Ectodermal cell (in vitro differentiated cells): ENCODE data around the gene SLC31A1. TPM values are rescaled to one million over a fixed set of nuclear protein-coding genes. Genes with fewer than 3 reads are reported as not detected.

Experiments
- H3K27ac ChIP-seq: 2 replicates; pipeline ENCODE4 v1.7.0; 2013; ENCODE audit warnings: mild to moderate bottlenecking, low read depth, low read length; ENCODE audit not compliant: insufficient read depth, poor library complexity, severe bottlenecking
- H3K27me3 ChIP-seq: 2 replicates; pipeline ENCODE4 v1.7.0; 2013; ENCODE audit warnings: mild to moderate bottlenecking, low read length; ENCODE audit not compliant: insufficient read depth, control insufficient read depth, poor library complexity, severe bottlenecking
- H3K36me3 ChIP-seq: one replicate; pipeline ENCODE4 v1.7.0; 2013; ENCODE audit warnings: low read length; ENCODE audit not compliant: control insufficient read depth, insufficient read depth
- H3K4me1 ChIP-seq: one replicate; pipeline ENCODE4 v1.7.0; 2013; ENCODE audit warnings: low read length; ENCODE audit not compliant: control insufficient read depth, insufficient read depth
- H3K4me3 ChIP-seq: 2 replicates; pipeline ENCODE4 v1.7.0; 2013; ENCODE audit warnings: low read depth, low read length, control low read depth; ENCODE audit not compliant: insufficient read depth
- H3K9me3 ChIP-seq: 2 replicates; pipeline ENCODE4 v1.7.0; 2013; ENCODE audit warnings: mild to moderate bottlenecking, low read length, moderate library complexity; ENCODE audit not compliant: control insufficient read depth
- WGBS, 2 experiments: methylation state at CpG; one replicate each; pipeline ENCODE4 v1.1.7; 2013; ENCODE audit warnings: missing lambda C conversion rate in 2 of 2; 5-methylcytosine and 5-hydroxymethylcytosine counted together
- polyA plus RNA-seq, 4 experiments: library from polyadenylated mRNA; stranded (reverse); fragments of 50-300 nt; gene quantifications; one replicate each; pipeline ENCODE4 v1.2.3, GENCODE V29; 2013

SLC31A1 gene
- 30.3 TPM for polyA plus RNA-seq (2013, experiment 1 of 4)
- polyA plus RNA-seq (2013, experiment 2 of 4), result 31.1 TPM
- polyA plus RNA-seq (2013, experiment 3 of 4), result 26.1 TPM
- polyA plus RNA-seq (2013, experiment 4 of 4), result 28.5 TPM

DNA sequence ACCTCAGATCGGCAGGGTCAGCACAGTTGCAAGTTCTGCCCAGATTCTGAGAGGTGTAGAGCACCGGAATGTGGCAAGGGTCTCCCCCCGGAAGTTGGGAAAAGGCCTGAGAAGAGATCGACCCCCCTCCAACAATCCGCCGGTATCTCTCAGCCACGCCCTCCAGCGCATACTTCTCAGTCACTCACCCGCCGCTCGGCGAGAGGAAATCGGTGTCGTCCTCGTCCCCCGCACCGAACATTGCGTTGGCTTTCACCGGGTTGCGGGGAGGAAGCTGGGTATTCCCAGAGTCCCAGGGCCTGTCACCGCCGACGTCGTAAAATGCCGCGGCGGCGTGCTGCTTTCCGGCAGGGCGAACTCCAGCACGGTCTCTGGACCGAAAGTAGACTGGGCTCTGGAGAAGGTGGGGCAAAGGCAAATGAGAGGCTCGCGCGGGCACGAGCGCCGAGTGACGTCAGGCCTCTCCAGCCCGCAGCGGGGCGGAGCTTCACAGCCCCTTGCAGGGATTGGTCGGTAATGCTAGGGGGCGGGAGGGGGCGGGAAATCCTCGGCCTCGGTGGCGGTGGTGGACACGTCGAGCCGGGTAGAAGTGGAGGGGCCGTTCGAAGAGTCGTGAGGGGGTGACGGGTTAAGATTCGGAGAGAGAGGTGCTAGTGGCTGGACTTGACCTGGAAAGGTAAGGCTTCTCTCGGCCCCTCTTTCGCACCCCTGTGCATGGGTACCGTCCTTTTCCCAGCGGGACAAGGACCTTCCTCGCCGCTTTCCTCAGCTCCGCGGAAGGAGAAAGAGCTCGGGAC lies at the start of gene SLC31A1, which contains the start of gene FKBP15:
Gene SLC31A1 (plus strand): TSS at position 542 of the 797 bp plus-strand sequence. CDS start 34,605 bp downstream, outside the sequence.
Gene FKBP15 (minus strand): TSS at position 275 of the 797 bp plus-strand sequence. CDS start 34 bp downstream, at position 241.
- 0 to 1% methylated on average over 65 of the region's 65 CpGs for WGBS, 2 experiments
- peaks cover 8% of the 10 kb centered on the region for H3K4me1 ChIP-seq
- peak within 1 kb of the TSS; percentile 74 for H3K4me3 ChIP-seq
- peak within 1 kb of the TSS; percentile 4 for H3K27ac ChIP-seq
- H3K36me3 ChIP-seq, result no peaks in the 10 kb centered on the region
- no peaks in the 10 kb centered on the region for H3K9me3 ChIP-seq
- H3K27me3 ChIP-seq, result no peaks in the 10 kb centered on the region

- H3K27ac ChIP-seq, result no peak overlapping the region
- WGBS, 2 experiments, result 93 to 95% methylated on average over 3 of the region's 3 CpGs
- H3K27me3 ChIP-seq, result no peaks in the 10 kb centered on the region
- no peaks in the 10 kb centered on the region for H3K4me1 ChIP-seq
- H3K4me3 ChIP-seq, result no peak overlapping the region
- H3K9me3 ChIP-seq, result no peaks in the 10 kb centered on the region
- H3K36me3 ChIP-seq, result peaks cover 39% of the 10 kb centered on the region
Measured at GRCh38 chr9:113173341-113173740, 48.0 kb upstream of the SLC31A1 start.

DNA sequence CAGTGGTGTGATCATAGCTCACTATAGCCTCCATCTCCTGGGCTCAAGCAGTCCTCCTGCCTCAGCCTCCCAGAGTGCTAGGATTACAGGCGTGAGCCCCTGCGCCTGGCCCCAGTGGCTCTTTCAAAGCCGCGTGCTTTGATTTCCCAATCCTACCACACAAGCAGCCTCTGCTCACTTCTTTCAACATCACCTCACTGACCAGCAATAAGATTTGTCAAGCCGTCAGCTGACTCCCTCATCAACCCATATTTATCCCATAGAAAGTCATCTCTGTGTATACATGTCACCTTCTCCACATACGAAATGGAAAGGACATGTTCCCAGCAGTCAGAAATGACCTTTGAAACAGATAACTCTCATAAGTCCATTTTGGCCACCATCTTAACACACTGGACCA lies 44.5 kb upstream of the SLC31A1 start:
- Histone ChIP-seq H3K27me3 (no peaks in the 10 kb centered on the region), H3K27ac (no peak overlapping the region), H3K4me1 (no peaks in the 10 kb centered on the region), H3K36me3 (peaks cover 17% of the 10 kb centered on the region), H3K9me3 (no peaks in the 10 kb centered on the region), H3K4me3 (no peak overlapping the region)
- 93 to 95% methylated on average over 6 of the region's 6 CpGs for WGBS, 2 experiments

GRCh38 chr9:113177251-113177650 lies 44.1 kb upstream of the SLC31A1 start:
- Histone ChIP-seq H3K4me1 (no peaks in the 10 kb centered on the region), H3K27me3 (no peaks in the 10 kb centered on the region), H3K9me3 (no peaks in the 10 kb centered on the region), H3K36me3 (peaks cover 17% of the 10 kb centered on the region), H3K4me3 (no peak overlapping the region), H3K27ac (no peak overlapping the region)
- 85 to 97% methylated on average over 2 of the region's 2 CpGs for WGBS, 2 experiments

GRCh38 chr9:113178087-113178486 lies 43.3 kb upstream of the SLC31A1 start:
- no peaks in the 10 kb centered on the region for H3K27me3 ChIP-seq
- peaks cover 23% of the 10 kb centered on the region for H3K36me3 ChIP-seq
- no peaks in the 10 kb centered on the region for H3K9me3 ChIP-seq
- 90 to 100% methylated on average over 1 of the region's 1 CpG for WGBS, 2 experiments
- no peak overlapping the region for H3K27ac ChIP-seq
- no peaks in the 10 kb centered on the region for H3K4me1 ChIP-seq
- H3K4me3 ChIP-seq, result no peak overlapping the region

- Histone ChIP-seq H3K4me3 (no peak overlapping the region), H3K9me3 (no peaks in the 10 kb centered on the region), H3K36me3 (peaks cover 24% of the 10 kb centered on the region), H3K4me1 (no peaks in the 10 kb centered on the region), H3K27ac (no peak overlapping the region), H3K27me3 (no peaks in the 10 kb centered on the region)
- 0% methylated on average over 1 of the region's 1 CpG for WGBS, 2 experiments
Measured at GRCh38 chr9:113179839-113180238, 41.5 kb upstream of the SLC31A1 start.

GRCh38 chr9:113181165-113181564 lies 40.2 kb upstream of the SLC31A1 start:
- Histone ChIP-seq H3K4me1 (no peaks in the 10 kb centered on the region), H3K4me3 (no peak overlapping the region), H3K27ac (no peak overlapping the region), H3K27me3 (no peaks in the 10 kb centered on the region), H3K9me3 (no peaks in the 10 kb centered on the region), H3K36me3 (peaks cover 21% of the 10 kb centered on the region)

DNA sequence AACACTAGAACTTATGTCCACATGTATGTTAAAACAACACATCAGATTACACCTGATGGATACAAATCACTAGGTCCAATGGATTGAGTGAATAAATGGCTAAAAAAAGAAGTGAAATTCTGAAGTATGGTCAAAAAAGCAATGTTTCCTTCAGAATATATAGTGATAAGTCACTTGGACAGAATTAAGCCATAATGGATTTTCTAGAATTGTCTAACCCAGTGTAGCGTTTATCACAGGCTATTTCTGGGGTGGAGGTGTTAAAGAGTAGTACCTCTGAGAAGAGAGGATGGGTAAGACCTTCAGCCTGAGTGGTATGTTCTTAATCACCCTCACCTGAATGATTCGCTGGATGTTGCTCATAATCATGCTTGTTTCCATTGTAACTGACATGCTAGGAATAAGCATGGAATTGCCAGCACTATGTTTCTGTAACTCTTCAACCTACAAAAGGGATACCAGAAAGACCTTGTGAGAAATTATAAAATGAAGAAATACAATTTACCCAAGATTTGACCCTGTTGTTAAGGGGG lies 37.3 kb upstream of the SLC31A1 start:
- Histone ChIP-seq H3K27ac (no peak overlapping the region), H3K4me3 (no peak overlapping the region), H3K9me3 (no peaks in the 10 kb centered on the region), H3K27me3 (no peaks in the 10 kb centered on the region), H3K36me3 (peaks cover 24% of the 10 kb centered on the region), H3K4me1 (no peaks in the 10 kb centered on the region)
- 96 to 98% methylated on average over 2 of the region's 2 CpGs for WGBS, 2 experiments

GRCh38 chr9:113184539-113184938 lies 36.8 kb upstream of the SLC31A1 start:
- Histone ChIP-seq H3K27me3 (no peaks in the 10 kb centered on the region), H3K36me3 (peaks cover 24% of the 10 kb centered on the region), H3K9me3 (no peaks in the 10 kb centered on the region), H3K4me3 (no peak overlapping the region), H3K27ac (no peak overlapping the region), H3K4me1 (no peaks in the 10 kb centered on the region)
- 87 to 93% methylated on average over 2 of the region's 2 CpGs for WGBS, 2 experiments

DNA sequence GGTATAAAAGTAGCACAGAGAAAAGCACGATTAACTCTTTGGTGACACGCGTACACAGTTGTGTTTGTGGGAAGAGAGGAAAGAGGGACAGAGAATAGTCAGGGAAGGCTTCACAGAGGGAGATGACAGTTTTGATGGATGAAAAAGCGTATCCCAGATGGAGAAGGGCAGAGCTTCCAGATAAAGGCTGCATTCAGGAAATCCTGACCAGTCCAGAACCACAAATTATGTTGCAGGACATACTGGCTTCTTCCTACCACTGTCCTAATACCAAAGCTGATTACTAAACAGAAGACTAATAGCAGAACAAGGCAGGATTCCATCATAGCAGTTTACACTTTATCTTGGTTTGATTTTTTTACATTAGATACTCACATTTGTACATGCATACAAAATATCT lies 36.1 kb upstream of the SLC31A1 start:
- Histone ChIP-seq H3K4me1 (no peaks in the 10 kb centered on the region), H3K36me3 (peaks cover 24% of the 10 kb centered on the region), H3K9me3 (no peaks in the 10 kb centered on the region), H3K27me3 (no peaks in the 10 kb centered on the region), H3K27ac (no peak overlapping the region), H3K4me3 (no peak overlapping the region)
- 92 to 95% methylated on average over 4 of the region's 4 CpGs for WGBS, 2 experiments
